Prostate gland (tissue), 2 donors: ENCODE data around the gene POU4F1. TPM values are rescaled to one million over a fixed set of nuclear protein-coding genes. Genes with fewer than 3 reads are reported as not detected.

Experiments used
- DNase-seq: peaks from one replicate; pipeline ENCODE4 v3.0.0-alpha.2; 2019; ENCODE audit warnings: low spot score
- H3K27ac ChIP-seq, 2 donors: fragments of 200-600 bp; sonication (generic); 2 replicates each; pipeline ENCODE4 v1.5.1; 2017 to 2019
- H3K27me3 ChIP-seq: fragments of 200-600 bp; sonication (generic); replicated peaks from 2 replicates; pipeline ENCODE4 v1.5.1; 2019; ENCODE audit not compliant: insufficient read depth
- H3K36me3 ChIP-seq, 2 donors: fragments of 200-600 bp; sonication (generic); 1 replicate in 1 of 2; 2 replicates in 1 of 2; pipeline versions ENCODE4 v1.5.1 to v1.8.1; 2017 to 2019
- H3K4me1 ChIP-seq: fragments of 200-600 bp; sonication (generic); replicated peaks from 2 replicates; pipeline ENCODE4 v1.5.1; 2019
- H3K4me3 ChIP-seq, 2 donors: fragments of 200-600 bp; sonication (generic); 2 replicates each; pipeline ENCODE4 v1.5.1; 2017 to 2019
- H3K9me3 ChIP-seq: fragments of 200-600 bp; sonication (generic); 2 replicates; pipeline ENCODE4 v1.5.1; 2017
- POLR2A ChIP-seq: fragments of 450-650 bp; IDR thresholded peaks from one replicate; pipeline ENCODE4 v1.6.1; 2016; ENCODE audit warnings: antibody characterized with exemption, mild to moderate bottlenecking
- POLR2AphosphoS5 ChIP-seq: sonication (generic); formaldehyde crosslinking; IDR thresholded peaks from one replicate; pipeline ENCODE4 v1.6.1; 2017; ENCODE audit warnings: antibody characterized with exemption
- WGBS: methylation state at CpG from one replicate; pipeline ENCODE4 v1.1.5; 2018; 5-methylcytosine and 5-hydroxymethylcytosine counted together
- intact Hi-C: fragments of 100-400 bp; cut with DNase I; formaldehyde crosslinking; loops from one replicate; pipeline ENCODE4 v1.14.2; 2022
- total RNA-seq, 2 donors: library from RNA; depleted of rRNA; stranded (reverse); fragments of >200 nt; gene quantifications; one replicate each; pipeline ENCODE4 v1.1.0, GENCODE V29; 2016
- TF ChIP-seq, protein P1 (sequence below), 4 experiments: fragments of 200-600 bp in 2 of 4; fragments of 450-650 bp in 2 of 4; sonication (generic) in 2 of 4; IDR thresholded peaks; 1 replicate in 3 of 4; 2 replicates in 1 of 4; pipeline ENCODE4 v1.5.1; 2016 to 2019; ENCODE audit warnings: antibody characterized with exemption in 4 of 4, mild to moderate bottlenecking in 2 of 4, moderate library complexity in 2 of 4

POU4F1 gene
- total RNA-seq, 2 donors from 2014 or later: 0.68 TPM; not detected in 1

- no peak for DNase-seq
- WGBS: 13% methylated on average over 4 of the region's 4 CpGs
- Histone ChIP-seq H3K9me3 (no peaks in the 10 kb centered on the region), H3K36me3 (no peaks in the 10 kb centered on the region), H3K27ac (no peak overlapping the region), H3K4me1 (peaks cover 4% of the 10 kb centered on the region), H3K4me3 (no peak overlapping the region), H3K27me3 (peaks cover 27% of the 10 kb centered on the region)
- intact Hi-C loops: no loop called here
- TF ChIP-seq POLR2A (no peak), POLR2AphosphoS5 (no peak)
- TF ChIP-seq, protein P1, sequence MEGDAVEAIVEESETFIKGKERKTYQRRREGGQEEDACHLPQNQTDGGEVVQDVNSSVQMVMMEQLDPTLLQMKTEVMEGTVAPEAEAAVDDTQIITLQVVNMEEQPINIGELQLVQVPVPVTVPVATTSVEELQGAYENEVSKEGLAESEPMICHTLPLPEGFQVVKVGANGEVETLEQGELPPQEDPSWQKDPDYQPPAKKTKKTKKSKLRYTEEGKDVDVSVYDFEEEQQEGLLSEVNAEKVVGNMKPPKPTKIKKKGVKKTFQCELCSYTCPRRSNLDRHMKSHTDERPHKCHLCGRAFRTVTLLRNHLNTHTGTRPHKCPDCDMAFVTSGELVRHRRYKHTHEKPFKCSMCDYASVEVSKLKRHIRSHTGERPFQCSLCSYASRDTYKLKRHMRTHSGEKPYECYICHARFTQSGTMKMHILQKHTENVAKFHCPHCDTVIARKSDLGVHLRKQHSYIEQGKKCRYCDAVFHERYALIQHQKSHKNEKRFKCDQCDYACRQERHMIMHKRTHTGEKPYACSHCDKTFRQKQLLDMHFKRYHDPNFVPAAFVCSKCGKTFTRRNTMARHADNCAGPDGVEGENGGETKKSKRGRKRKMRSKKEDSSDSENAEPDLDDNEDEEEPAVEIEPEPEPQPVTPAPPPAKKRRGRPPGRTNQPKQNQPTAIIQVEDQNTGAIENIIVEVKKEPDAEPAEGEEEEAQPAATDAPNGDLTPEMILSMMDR (IDR thresholded peaks at IDR 0.05): no peak
Measured at GRCh38 chr13:78610381-78610883, 7.1 kb upstream of the POU4F1 start.

DNA sequence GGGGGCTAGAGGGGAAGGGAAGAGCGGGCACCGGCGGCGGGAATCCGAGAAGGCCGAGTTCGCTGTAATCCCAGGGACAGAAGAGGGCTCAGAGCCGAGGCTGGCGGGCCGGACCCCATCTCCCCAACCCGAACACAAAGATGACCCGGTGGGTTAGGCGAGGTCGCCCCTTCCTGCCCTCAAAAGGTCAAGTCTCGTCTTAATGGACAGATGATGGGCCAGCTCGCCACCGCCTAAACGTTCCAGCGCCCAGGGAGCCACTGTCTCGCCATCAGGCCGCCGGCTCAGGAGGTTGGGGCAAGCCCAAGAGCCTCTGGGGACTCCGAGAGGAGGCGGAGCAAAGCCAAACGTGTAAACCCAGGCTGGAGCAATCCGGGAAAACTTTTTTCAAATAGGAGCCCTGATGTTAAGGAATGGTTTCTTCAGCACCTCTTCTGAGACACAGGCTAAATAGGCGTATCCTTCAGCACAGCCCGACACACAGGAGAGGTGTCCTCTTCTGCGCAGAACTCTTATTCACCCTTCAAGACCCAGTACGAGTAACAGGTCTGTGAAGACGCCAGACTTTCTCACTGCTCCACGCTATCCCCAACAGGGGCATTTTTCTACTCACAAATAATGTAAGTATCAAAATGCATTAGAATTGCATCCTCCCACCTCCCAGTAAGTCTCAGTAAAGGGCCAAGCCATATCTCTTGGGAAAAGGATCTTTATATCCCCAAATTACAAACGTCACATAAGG lies 6.3 kb upstream of the POU4F1 start:
- Histone ChIP-seq H3K27ac (no peak overlapping the region), H3K4me1 (peaks cover 4% of the 10 kb centered on the region), H3K27me3 (peaks cover 35% of the 10 kb centered on the region), H3K4me3 (peak overlapping the region; percentile 30 to 31), H3K36me3 (no peaks in the 10 kb centered on the region), H3K9me3 (no peaks in the 10 kb centered on the region)
- WGBS: 10% methylated on average over 32 of the region's 33 CpGs
- intact Hi-C loops: no loop called here
- TF ChIP-seq, protein P1 (IDR thresholded peaks at IDR 0.05): no peak
- no peak for TF ChIP-seq POLR2A
- no peak for TF ChIP-seq POLR2AphosphoS5
- DNase-seq: no peak

GRCh38 chr13:78608688-78609463 lies 5.5 kb upstream of the POU4F1 start:
- WGBS: 3% methylated on average over 52 of the region's 54 CpGs
- intact Hi-C loops: no loop called here
- TF ChIP-seq, protein P1 (IDR thresholded peaks at IDR 0.05): no peak
- Histone ChIP-seq H3K27me3 (peaks cover 37% of the 10 kb centered on the region), H3K9me3 (no peaks in the 10 kb centered on the region), H3K27ac (no peak overlapping the region), H3K4me3 (peak overlapping the region; percentile 30 to 31), H3K36me3 (no peaks in the 10 kb centered on the region), H3K4me1 (peaks cover 4% of the 10 kb centered on the region)
- DNase-seq: no peak

GRCh38 chr13:78608252-78608687 lies 4.9 kb upstream of the POU4F1 start:
- H3K27ac ChIP-seq: no peak overlapping the region
- intact Hi-C loops: no loop called here
- H3K4me3 ChIP-seq: no peak overlapping the region
- no peaks in the 10 kb centered on the region for H3K36me3 ChIP-seq
- WGBS: 14% methylated on average over 15 of the region's 15 CpGs
- H3K4me1 ChIP-seq: peaks cover 4% of the 10 kb centered on the region
- DNase-seq: no peak
- no peak for TF ChIP-seq POLR2A
- no peak for TF ChIP-seq POLR2AphosphoS5
- TF ChIP-seq, protein P1 (IDR thresholded peaks at IDR 0.05): no peak
- peaks cover 43% of the 10 kb centered on the region for H3K27me3 ChIP-seq
- no peaks in the 10 kb centered on the region for H3K9me3 ChIP-seq
